HCT116 (cell line): Measurements from ENCODE around the gene LRRC4.

Experiments used
- EZH2 ChIP-seq: fragments of 200-600 bp; sonication (generic); IDR thresholded peaks from 2 replicates; pipeline ENCODE4 v1.6.1; 2017; ENCODE audit warnings: antibody characterized with exemption, mixed run types
- POLR2A ChIP-seq: IDR thresholded peaks from 2 replicates; pipeline ENCODE4 v1.7.0; 2011; ENCODE audit warnings: borderline replicate concordance; ENCODE audit not compliant: insufficient read depth, insufficient read length; ENCODE audit errors: extremely low read depth
- TF ChIP-seq, protein P1 (sequence below), 3 experiments: fragments of 200-600 bp in 1 of 3; sonication (generic) in 1 of 3; IDR thresholded peaks in 2 of 3; conservative IDR thresholded peaks in 1 of 3; 2 replicates each; pipeline ENCODE4 v1.5.1; 2012 to 2017; ENCODE audit warnings: low read depth in 2 of 3, low read length in 2 of 3, antibody characterized with exemption in 1 of 3, borderline replicate concordance in 1 of 3, control low read depth in 1 of 3, mild to moderate bottlenecking in 1 of 3, mixed read lengths in 1 of 3, mixed run types in 1 of 3, moderate library complexity in 1 of 3; ENCODE audit not compliant: insufficient read depth in 1 of 3

GRCh38 chr7:128029405-128029995, 1.7 kb downstream of the LRRC4 start:
- TF ChIP-seq, protein P1, sequence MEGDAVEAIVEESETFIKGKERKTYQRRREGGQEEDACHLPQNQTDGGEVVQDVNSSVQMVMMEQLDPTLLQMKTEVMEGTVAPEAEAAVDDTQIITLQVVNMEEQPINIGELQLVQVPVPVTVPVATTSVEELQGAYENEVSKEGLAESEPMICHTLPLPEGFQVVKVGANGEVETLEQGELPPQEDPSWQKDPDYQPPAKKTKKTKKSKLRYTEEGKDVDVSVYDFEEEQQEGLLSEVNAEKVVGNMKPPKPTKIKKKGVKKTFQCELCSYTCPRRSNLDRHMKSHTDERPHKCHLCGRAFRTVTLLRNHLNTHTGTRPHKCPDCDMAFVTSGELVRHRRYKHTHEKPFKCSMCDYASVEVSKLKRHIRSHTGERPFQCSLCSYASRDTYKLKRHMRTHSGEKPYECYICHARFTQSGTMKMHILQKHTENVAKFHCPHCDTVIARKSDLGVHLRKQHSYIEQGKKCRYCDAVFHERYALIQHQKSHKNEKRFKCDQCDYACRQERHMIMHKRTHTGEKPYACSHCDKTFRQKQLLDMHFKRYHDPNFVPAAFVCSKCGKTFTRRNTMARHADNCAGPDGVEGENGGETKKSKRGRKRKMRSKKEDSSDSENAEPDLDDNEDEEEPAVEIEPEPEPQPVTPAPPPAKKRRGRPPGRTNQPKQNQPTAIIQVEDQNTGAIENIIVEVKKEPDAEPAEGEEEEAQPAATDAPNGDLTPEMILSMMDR (IDR thresholded peaks at IDR 0.05 in 2 of 3, conservative IDR thresholded peaks at IDR 0.05 in 1 of 3; ENCODE audit: borderline replicate concordance in 1 of 3, insufficient read depth in 1 of 3, low read depth in 2 of 3, low read length in 2 of 3) = no peak
- no peak for TF ChIP-seq EZH2
- TF ChIP-seq POLR2A = no peak
